A549 (cell line): ENCODE results near the gene AKR7A3.
"Not testable (repeated sequence)": the region's sequence is repeated elsewhere in the genome, so short reads cannot be mapped to it uniquely, and the experiment has no call there.

Source experiments
- CTCF ChIP-seq: fragments of >200 bp; sonication (Bioruptor Twin); formaldehyde crosslinking; IDR thresholded peaks from 3 replicates; pipeline ENCODE4 v1.5.1; 2016
- EP300 ChIP-seq, 2 experiments: fragments of >200 bp; sonication (Bioruptor Twin); formaldehyde crosslinking; IDR thresholded peaks; 2 replicates in 1 of 2; 3 replicates in 1 of 2; pipeline ENCODE4 v1.6.1; 2016 to 2017
- FOSL2 ChIP-seq, 2 experiments: fragments of 450-650 bp in 1 of 2; fragments of >200 bp in 1 of 2; sonication (Bioruptor Twin) in 1 of 2; formaldehyde crosslinking; IDR thresholded peaks; 2 replicates each; pipeline versions ENCODE4 v1.5.0 to v1.6.1; 2016 to 2020; ENCODE audit warnings: mild to moderate bottlenecking in 1 of 2, moderate library complexity in 1 of 2
- HOXB5 ChIP-seq: fragments of 250-450 bp; sonication (Bioruptor Pico); IDR thresholded peaks from 2 replicates; pipeline ENCODE4 v1.5.0; 2020; ENCODE audit warnings: mild to moderate bottlenecking, moderate library complexity
- KDM1A ChIP-seq: fragments of 200-600 bp; sonication (generic); IDR thresholded peaks from 2 replicates; pipeline ENCODE4 v1.6.1; 2016; ENCODE audit warnings: low read depth, mild to moderate bottlenecking
- TF ChIP-seq, protein P1 (sequence below): fragments of 450-650 bp; IDR thresholded peaks from 2 replicates; pipeline ENCODE4 v1.6.1; 2014; ENCODE audit warnings: antibody characterized with exemption

DNA sequence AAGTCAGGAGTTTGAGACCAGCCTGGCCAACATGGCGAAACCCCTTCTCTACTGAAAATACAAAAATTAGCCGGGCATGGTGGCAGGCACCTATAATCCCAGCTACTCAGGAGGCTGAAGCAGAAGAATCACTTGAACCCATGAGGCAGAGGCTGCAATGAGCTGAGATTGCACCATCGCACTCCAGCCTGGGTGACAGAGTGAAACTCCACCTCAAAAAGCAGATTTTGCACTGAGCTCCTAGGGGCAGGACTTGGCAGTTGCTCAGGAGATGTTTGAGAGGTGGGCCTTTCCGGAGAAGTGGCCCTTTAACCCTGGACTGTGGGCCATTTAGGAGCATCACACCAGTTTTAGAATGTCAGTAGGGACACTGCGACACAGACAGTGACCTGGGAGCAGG is 32.3 kb downstream of the AKR7A3 start:
- TF ChIP-seq, protein P1, sequence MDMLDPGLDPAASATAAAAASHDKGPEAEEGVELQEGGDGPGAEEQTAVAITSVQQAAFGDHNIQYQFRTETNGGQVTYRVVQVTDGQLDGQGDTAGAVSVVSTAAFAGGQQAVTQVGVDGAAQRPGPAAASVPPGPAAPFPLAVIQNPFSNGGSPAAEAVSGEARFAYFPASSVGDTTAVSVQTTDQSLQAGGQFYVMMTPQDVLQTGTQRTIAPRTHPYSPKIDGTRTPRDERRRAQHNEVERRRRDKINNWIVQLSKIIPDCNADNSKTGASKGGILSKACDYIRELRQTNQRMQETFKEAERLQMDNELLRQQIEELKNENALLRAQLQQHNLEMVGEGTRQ = not testable (repeated sequence)
- not testable (repeated sequence) for TF ChIP-seq FOSL2 (IDR thresholded peaks at IDR 0.05); FOSL2 (CRISPR knock-in tag; IDR thresholded peaks at IDR 0.05); HOXB5 (CRISPR knock-in tag); KDM1A; CTCF; EP300 (IDR thresholded peaks at IDR 0.05)
